ENCODE data around the gene EPHA5. TPM values are rescaled to one million over a fixed set of nuclear protein-coding genes. Genes with fewer than 3 reads are reported as not detected.

The EPHA5 gene
- total RNA-seq, 1 donor from 2014 or later, result 1.2 TPM

DNA sequence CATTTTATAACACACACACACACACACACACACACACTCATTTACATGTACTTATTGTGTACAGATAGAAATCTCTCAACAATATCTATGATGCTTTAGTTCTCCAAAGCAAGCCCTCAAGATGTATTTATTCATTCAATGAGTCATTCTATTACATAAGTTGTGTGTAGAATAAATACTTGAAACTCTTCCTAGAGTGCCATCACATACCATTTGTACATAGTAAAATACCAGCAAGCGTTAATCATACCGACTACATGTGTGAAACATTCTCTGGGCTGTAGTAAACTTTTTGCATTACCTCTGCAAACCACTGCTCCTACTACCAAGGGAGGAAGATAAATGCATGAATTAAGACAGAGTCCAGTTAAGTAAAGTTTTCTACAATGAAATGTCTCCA lies 70.9 kb downstream of the EPHA5 start:
- no peak for DNase-seq (ENCODE audit: extremely low spot score in 2 of 2)
- TF ChIP-seq POLR2A (IDR thresholded peaks at IDR 0.05), result no peak
- TF ChIP-seq POLR2AphosphoS5 (IDR thresholded peaks at IDR 0.05; ENCODE audit: insufficient read depth in 1 of 2, low read depth in 1 of 2), result no peak
- TF ChIP-seq, protein P1, sequence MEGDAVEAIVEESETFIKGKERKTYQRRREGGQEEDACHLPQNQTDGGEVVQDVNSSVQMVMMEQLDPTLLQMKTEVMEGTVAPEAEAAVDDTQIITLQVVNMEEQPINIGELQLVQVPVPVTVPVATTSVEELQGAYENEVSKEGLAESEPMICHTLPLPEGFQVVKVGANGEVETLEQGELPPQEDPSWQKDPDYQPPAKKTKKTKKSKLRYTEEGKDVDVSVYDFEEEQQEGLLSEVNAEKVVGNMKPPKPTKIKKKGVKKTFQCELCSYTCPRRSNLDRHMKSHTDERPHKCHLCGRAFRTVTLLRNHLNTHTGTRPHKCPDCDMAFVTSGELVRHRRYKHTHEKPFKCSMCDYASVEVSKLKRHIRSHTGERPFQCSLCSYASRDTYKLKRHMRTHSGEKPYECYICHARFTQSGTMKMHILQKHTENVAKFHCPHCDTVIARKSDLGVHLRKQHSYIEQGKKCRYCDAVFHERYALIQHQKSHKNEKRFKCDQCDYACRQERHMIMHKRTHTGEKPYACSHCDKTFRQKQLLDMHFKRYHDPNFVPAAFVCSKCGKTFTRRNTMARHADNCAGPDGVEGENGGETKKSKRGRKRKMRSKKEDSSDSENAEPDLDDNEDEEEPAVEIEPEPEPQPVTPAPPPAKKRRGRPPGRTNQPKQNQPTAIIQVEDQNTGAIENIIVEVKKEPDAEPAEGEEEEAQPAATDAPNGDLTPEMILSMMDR (IDR thresholded peaks at IDR 0.05), result no peak
- Histone ChIP-seq H3K4me1 (no peaks in the 10 kb centered on the region), H3K4me3 (no peak overlapping the region), H3K27me3 (no peaks in the 10 kb centered on the region), H3K36me3 (no peaks in the 10 kb centered on the region), H3K27ac (no peak overlapping the region), H3K9me3 (no peaks in the 10 kb centered on the region)
- intact Hi-C loops (cut with DNase I), result no loop called here

DNA sequence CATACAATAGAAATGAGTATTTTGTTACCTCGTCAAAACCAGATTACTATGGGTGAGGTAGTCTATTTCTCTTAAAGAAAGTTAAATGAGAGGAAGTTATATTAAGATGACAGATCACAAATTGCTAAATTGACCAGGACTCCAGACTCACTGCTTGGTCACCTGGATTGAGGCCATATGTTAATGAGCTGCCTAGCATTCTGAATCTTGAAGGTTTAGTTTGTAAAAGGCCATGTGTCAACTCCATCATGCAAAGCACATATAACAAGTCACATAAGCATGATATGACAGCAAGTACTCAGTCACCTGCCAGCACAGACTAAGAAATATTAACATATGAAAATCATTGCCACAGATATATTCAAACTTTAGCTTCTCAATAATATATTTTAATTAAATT lies 72.6 kb downstream of the EPHA5 start:
- no peak overlapping the region for H3K4me3 ChIP-seq
- intact Hi-C loops (cut with DNase I), result no loop called here
- TF ChIP-seq POLR2AphosphoS5 (IDR thresholded peaks at IDR 0.05; ENCODE audit: insufficient read depth in 1 of 2, low read depth in 1 of 2) (no peak), POLR2A (IDR thresholded peaks at IDR 0.05) (no peak)
- TF ChIP-seq, protein P1 (IDR thresholded peaks at IDR 0.05), result no peak
- H3K9me3 ChIP-seq, result no peaks in the 10 kb centered on the region
- H3K27ac ChIP-seq, result no peak overlapping the region
- DNase-seq (ENCODE audit: extremely low spot score in 2 of 2), result no peak
- no peaks in the 10 kb centered on the region for H3K27me3 ChIP-seq
- H3K4me1 ChIP-seq, result no peaks in the 10 kb centered on the region
- H3K36me3 ChIP-seq, result no peaks in the 10 kb centered on the region

DNA sequence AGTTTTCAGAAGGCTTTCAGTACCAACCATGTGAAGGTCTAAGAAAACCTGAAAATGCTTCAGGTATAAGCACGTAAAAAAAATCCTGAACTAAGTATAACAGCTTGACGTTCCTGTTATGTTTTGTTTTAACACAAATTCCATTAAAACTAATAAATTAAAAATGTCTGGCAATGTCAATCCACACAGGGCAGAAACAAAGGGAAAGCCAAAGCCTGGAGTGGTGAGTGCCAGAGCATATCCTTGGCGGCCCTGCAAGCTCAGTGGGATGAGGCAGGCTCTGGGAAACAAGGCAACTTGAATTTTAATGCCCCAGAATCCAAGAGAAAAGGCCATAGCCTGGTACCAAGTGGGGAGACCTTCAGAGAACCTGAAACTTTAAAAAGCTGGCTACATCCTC lies 78.2 kb downstream of the EPHA5 start:
- H3K9me3 ChIP-seq, result no peaks in the 10 kb centered on the region
- H3K4me1 ChIP-seq, result no peaks in the 10 kb centered on the region
- no peaks in the 10 kb centered on the region for H3K27me3 ChIP-seq
- no peak for DNase-seq (ENCODE audit: extremely low spot score in 2 of 2)
- H3K27ac ChIP-seq, result no peak overlapping the region
- no peaks in the 10 kb centered on the region for H3K36me3 ChIP-seq
- no peak overlapping the region for H3K4me3 ChIP-seq
- intact Hi-C loops (cut with DNase I), result no loop called here
- TF ChIP-seq, protein P1 (IDR thresholded peaks at IDR 0.05), result no peak
- TF ChIP-seq POLR2AphosphoS5 (IDR thresholded peaks at IDR 0.05; ENCODE audit: insufficient read depth in 1 of 2, low read depth in 1 of 2), result no peak

DNA sequence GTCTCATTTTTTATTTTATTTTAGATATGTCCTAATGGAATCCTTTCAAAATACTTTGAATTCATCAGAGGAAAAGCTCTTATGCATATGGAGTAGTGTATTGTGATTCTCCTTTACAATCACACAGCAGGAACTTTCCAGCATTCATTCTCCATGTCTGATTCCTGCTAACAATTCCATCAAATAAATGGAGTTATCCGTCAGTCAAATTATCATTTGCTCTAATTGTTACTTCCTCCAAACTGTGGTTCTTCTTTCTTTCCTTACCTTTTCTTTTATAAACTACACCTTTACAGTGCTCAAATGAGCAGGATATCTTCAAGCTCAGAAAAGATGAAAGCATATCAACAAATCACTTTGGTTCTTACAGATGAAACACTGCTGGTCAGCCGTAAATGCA lies 80.4 kb downstream of the EPHA5 start:
- no peaks in the 10 kb centered on the region for H3K4me1 ChIP-seq
- TF ChIP-seq POLR2AphosphoS5 (IDR thresholded peaks at IDR 0.05; ENCODE audit: insufficient read depth in 1 of 2, low read depth in 1 of 2) (no peak), POLR2A (IDR thresholded peaks at IDR 0.05) (no peak)
- TF ChIP-seq, protein P1 (IDR thresholded peaks at IDR 0.05), result no peak
- H3K4me3 ChIP-seq, result no peak overlapping the region
- no peaks in the 10 kb centered on the region for H3K36me3 ChIP-seq
- H3K27ac ChIP-seq, result no peak overlapping the region
- no peak for DNase-seq (ENCODE audit: extremely low spot score in 2 of 2)
- H3K9me3 ChIP-seq, result no peaks in the 10 kb centered on the region
- no peaks in the 10 kb centered on the region for H3K27me3 ChIP-seq
- intact Hi-C loops (cut with DNase I), result no loop called here

DNA sequence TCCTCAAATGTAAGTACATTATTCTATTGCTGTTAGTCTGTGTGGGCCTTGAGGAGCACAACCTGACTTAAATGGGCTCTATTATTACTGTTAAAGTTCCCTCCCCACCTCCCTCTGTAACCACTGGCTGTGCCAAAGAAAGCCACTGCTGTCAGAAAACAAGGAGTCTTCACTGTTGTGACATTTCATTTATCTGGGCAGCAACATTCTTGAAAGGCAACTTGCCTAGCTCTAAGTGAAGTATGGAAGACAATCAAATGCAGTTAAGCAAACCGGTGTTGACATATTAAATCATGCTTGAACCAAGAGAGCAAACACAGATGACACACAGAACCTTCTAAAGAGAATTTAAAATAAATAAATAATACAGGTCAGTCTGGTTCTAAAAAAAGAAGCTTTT lies 81.0 kb downstream of the EPHA5 start:
- Histone ChIP-seq H3K9me3 (no peaks in the 10 kb centered on the region), H3K27ac (no peak overlapping the region), H3K4me3 (no peak overlapping the region), H3K27me3 (no peaks in the 10 kb centered on the region), H3K36me3 (no peaks in the 10 kb centered on the region), H3K4me1 (no peaks in the 10 kb centered on the region)
- no peak for TF ChIP-seq POLR2A (IDR thresholded peaks at IDR 0.05)
- TF ChIP-seq, protein P1 (IDR thresholded peaks at IDR 0.05), result no peak
- no peak for TF ChIP-seq POLR2AphosphoS5 (IDR thresholded peaks at IDR 0.05; ENCODE audit: insufficient read depth in 1 of 2, low read depth in 1 of 2)
- no peak for DNase-seq (ENCODE audit: extremely low spot score in 2 of 2)
- intact Hi-C loops (cut with DNase I), result no loop called here

All from vagina (tissue), 2 donors.